ENCODE measurements around the gene SPG11.

The SPG11 gene

DNA sequence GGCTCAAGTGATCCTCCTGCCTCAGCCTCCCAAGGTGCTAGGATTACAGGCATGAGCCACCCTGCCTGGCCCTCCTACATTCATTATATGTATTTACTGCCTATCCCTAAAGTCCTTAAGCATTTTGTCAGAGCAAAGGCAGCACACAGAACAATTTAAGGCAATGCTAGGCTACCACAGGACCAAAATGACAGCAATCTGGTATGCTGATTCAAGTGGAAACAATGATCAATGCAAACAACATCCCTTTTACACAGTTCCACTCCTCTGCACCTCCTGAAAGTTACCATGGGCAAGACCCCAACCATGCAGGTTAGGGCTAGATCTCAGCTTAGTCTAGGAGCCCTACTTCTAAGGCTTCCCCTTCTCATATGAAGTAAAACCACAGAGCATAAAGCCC, 40.3 kb downstream of the SPG11 start:
- no peak for DNase-seq (ENCODE audit: low read depth)

DNA sequence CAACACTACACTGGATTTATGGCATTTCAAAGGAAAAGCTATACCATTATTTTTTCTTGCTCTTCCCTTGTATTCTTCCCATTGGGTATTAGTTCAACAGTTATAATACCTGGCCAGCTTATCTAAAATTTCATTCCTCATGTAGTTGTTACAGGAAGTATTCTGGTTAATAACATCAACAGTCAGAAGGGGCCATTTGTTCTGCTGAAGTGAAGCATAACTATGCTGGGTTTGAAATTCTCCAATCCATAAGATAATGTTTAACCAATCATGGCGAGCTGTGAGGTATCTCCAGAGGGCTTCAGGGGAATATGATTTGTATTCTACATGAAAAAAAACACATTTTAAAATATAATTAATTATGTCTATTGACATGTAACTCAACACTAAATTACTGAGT, 43.4 kb downstream of the SPG11 start:
- DNase-seq (ENCODE audit: low read depth): no peak

DNA sequence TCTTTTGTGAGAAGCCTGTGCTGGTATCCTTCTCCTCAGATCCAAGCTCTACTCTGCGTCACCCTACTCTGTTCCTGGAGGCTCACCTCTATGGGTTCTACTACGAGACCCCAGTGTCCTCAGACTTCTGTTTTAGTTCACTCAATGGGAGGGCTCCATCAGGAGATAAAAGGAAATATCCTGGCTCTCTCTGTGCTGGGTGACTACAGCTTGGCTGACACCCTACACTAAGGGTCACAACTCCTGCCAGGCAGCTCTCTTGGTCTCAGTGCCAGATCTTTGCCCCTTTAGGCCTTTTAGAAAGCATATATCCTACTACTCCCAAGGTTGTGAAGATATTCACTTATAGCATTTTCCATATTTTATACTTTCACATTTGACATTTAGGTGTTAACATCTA, 46.5 kb downstream of the SPG11 start:
- no peak for DNase-seq (ENCODE audit: low read depth)

GRCh38 chr15:44606740-44607139, 56.7 kb downstream of the SPG11 start:
- no peak for DNase-seq (ENCODE audit: low read depth)

GRCh38 chr15:44603126-44603525, 60.3 kb downstream of the SPG11 start:
- DNase-seq (ENCODE audit: low read depth): no peak

DNA sequence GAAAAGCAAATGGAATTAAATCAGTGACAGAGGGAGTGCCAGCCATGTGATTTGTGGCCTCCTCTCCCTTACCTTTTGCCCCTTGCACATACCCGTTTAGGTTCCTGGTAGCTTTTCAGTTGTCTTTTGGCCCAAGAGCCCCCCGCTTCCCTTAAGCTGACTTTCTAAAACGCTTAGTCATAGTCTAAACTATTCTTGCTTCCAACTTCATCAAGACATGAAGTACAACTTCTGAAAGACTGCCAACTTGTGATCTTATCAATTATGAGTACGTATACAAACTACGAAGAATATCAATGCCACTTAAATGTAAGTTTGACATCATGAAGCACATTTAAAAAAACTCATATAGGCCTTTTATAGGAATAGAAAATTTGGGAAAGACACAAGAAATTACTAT, 64.6 kb downstream of the SPG11 start:
- DNase-seq (ENCODE audit: low read depth): no peak

DNA sequence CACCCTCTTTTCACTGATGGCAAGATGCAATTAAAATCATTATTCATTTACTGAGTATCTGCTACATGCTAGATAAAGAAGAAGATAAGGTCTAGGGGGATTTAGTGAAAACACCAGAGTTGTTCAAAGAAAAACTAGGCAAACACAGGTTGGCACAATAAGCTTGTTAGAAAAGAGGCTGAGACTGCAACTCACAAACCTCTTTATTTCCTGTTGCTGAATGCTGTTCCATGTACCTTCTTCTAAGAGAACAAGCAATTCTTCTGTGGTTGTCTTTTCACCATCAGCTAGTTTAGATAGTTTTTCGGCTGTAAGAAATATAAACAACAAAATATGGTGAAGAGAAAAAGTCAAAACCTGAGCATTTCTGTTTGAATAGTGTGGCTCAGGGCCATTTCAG, 65.4 kb downstream of the SPG11 start:
- DNase-seq (ENCODE audit: low read depth): no peak

GRCh38 chr15:44596511-44597010, 66.9 kb downstream of the SPG11 start:
- no peak for DNase-seq (ENCODE audit: low read depth)

DNA sequence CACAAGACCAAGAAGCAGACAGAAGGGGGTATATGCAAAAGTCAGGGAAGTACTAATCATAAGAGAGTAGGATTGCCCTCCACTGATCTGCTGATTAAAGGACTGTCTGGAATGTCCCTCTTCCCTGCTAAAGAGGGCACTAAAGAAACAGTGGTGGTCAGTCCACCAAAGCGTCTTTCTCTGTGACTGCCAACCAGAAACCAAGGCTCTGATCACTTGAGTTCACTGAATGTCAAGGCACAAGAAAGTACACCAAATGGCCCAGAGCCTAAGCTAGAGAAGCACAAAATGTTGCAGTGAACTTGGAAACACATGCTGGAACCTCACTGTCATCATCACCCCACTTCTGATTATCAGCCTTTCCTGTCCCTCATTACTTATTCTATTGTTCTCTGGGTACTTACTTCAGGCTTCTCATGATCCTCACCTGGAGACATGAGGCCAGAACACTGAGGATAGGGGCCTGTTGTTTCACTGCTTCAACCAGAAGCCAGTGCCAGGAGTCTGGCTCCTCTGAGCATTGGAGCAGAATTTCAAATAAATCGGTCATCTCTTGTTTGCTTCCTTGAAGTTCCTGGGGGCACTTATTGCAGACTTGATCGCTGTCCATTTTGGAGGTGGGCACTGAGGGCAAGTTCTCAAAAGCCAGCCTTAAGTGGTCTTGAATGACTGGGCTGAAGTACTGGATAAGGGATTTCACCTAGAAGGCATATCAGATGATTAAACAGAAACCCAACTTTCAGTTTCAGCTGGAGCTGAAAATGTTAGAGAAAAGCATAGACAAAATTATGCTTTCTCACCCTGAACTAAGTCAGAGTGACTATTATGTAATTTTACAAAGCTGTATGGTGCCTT, 67.6 kb downstream of the SPG11 start:
- DNase-seq (ENCODE audit: low read depth): no peak

- DNase-seq (ENCODE audit: low read depth): no peak
Measured at GRCh38 chr15:44595246-44595645, 68.2 kb downstream of the SPG11 start.

- DNase-seq (ENCODE audit: low read depth): no peak
Measured at GRCh38 chr15:44593042-44593736, 70.3 kb downstream of the SPG11 start.

DNA sequence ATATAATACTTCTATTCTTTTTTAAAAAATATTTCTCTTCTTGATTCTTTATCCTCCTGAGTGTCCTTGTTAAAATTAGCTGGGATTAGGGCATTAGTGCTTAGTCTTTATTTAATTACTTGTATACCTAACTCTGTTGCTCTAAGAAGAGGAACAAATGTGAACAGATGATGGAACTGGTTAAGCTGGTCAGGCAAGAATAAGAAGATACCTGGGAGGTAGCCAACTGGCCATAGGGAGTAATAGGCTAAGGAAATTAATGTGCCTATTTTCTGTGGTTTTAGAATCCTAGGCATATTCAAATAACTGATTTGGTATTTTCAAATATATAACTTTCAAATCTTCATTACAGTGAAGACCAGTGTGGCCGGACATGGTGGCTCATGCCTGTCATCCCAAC, 72.1 kb downstream of the SPG11 start:
- no peak for DNase-seq (ENCODE audit: low read depth)

DNA sequence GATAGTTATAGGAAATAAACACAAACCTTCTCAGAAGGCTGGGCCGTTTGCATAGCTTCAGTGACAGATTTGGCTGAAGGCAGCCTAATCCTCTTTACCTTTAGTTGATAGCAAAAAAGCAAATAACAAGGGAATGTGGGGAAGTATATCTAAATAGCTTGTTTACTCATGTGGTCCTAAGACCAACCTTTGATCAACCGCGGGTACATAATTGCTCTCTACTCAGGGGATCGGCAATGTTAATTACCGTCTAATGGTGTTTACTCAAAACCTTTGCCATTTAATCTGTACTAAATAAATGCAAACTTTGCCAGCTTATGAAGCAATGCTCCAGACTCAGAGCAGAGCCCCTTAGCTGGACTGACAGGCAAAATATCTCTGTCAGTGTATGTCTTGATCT, 74.9 kb downstream of the SPG11 start:
- no peak for DNase-seq (ENCODE audit: low read depth)

DNA sequence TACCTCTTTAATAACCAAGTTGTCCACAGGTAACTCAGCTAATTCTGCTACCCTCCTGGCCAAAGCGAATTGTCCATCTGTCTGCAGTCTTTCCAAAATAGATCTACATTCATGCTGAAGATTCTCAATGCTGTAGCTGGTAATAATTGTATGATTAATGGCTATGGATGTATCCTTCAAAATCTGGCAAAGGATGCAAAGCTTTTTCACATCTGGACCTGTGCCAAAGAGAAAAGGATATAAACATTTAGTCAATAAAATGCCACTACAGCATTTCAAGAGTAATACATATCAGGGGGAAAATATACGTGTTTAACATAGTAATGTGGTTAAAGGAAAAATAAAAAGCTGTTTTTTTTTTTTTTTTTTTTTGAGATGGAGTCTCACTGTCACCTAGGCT, 77.8 kb downstream of the SPG11 start:
- no peak for DNase-seq (ENCODE audit: low read depth)

DNA sequence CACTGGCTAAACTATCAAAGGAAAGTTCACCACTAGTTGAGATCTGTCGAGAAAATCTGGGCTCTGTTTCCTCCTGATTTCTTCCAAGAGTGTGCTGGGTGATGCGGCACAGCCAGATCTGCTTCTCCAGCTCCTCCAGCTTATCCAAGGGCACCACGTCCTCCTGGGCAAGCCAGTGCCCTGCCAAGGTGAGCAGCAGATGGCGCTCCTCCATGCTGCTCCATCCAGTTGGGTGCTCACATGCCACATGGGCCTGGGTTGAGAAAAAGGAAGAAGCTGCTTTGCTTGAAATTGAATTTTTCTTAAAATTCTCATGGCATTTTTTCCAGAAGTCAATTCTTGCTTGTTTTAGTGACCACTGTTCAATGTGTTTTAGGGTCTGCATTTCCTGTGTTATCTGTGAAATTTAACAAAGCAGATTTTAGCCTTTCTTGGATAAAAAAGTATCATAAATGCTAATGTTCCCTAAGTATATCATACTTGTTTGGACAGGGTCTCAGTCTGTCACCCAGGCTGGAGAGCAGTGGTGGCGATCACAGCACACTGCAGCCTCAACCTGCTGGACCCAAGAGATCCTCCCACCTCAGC, 79.2 kb downstream of the SPG11 start:
- DNase-seq (ENCODE audit: low read depth): no peak

- no peak for DNase-seq (ENCODE audit: low read depth)
Measured at GRCh38 chr15:44580105-44580504, 83.4 kb downstream of the SPG11 start.

DNA sequence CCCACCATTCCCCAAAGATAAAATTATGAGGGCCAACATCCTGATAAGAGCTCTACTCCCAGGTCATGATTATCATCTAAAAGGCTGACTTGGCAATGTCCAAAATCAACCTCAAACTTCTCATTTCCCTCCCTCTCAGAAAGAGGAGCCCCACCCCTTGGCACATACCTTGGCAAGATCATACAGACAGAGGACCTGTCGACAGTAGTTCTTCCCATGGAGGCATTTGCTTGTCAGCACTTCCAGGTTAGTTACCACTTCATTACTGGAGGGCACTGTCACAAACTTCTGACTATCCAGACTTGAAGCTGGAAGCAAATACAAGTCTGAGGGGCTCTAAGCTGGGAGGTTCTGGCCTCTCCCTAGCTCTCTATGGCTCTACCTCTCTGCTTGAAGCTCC, 88.7 kb downstream of the SPG11 start:
- no peak for DNase-seq (ENCODE audit: low read depth)

DNA sequence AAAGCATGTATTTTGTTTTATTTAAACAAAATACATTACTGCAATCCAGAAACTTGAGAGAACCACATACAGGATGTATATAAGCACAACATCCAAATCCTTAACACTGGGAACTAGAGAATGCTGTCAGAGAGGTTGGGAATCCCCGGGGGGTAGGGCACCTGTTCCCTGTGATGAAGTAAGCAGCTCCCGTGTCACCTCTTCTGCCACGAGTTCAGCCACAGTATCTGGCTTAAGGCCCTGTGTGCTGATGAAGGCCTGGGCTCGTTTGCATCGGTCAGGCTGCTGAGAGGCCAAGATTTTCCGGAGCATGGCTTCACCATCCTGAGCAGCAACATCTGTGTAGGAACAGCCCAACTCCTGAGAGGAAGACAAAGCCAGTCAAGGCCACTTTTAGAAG, 90.1 kb downstream of the SPG11 start:
- DNase-seq (ENCODE audit: low read depth): no peak

DNA sequence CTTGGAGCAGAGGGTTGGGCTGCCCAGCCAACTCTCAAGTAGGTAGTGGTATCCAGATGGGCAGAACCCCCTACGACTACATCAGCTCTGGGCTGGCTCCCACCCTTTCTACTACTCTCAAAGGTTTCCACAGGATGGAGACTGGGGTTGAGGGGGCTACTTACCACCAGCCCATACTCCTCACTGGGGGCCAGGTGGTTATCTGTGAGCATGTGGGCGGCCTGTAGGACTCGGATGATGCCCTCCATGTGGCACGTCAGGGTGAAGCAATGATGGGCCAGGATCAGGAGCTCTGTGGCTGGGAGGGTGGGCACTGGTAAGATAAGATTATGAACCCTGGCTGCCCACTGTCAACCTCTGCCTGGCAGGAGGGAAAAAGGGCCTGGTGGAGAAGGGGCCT, 93.1 kb downstream of the SPG11 start:
- no peak for DNase-seq (ENCODE audit: low read depth)

- DNase-seq (ENCODE audit: low read depth): no peak
Measured at GRCh38 chr15:44569316-44569715, 94.1 kb downstream of the SPG11 start.

DNA sequence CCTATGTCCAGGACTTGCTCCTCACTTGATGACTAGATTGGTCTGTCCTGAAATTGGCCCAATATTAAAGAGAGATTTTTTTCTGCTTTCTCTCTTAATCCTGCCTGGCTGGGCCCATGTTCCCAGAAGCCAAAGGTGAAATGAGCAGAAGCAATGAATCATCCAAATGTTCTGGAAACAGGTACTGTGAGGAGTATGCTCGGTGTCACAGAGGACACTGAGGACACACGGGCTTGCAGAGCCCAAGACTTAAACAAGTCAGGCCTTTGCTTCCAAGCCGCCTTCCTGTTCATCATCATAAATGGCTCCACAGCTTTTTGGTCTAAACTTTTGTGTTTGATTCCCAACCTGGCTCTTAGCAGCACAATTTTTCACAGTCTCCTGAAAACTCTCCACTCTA, 95.1 kb downstream of the SPG11 start:
- DNase-seq (ENCODE audit: low read depth): no peak

- DNase-seq (ENCODE audit: low read depth): no peak
Measured at GRCh38 chr15:44566155-44566540, 97.3 kb downstream of the SPG11 start.
